Trophoblast cell (in vitro differentiated cells and primary cell): ENCODE data around the gene HEATR9.

Experiments used
- DNase-seq, 2 donors: peaks; one replicate each; pipeline ENCODE4 v3.0.0-alpha.2; 2016
- H2AFZ ChIP-seq: 2 replicates; pipeline ENCODE4 v1.6.1; 2013; ENCODE audit warnings: low read length, moderate library complexity, mild to moderate bottlenecking; ENCODE audit not compliant: insufficient read depth, poor library complexity
- H2AK5ac ChIP-seq: 2 replicates; pipeline ENCODE4 v1.6.1; 2013; ENCODE audit warnings: mild to moderate bottlenecking, low read length
- H2BK120ac ChIP-seq: 2 replicates; pipeline ENCODE4 v1.6.1; 2013; ENCODE audit warnings: low read length, mild to moderate bottlenecking, moderate library complexity; ENCODE audit not compliant: insufficient read depth, poor library complexity
- H2BK12ac ChIP-seq: 2 replicates; pipeline ENCODE4 v1.6.1; 2013; ENCODE audit warnings: mild to moderate bottlenecking, low read length, moderate library complexity
- H2BK5ac ChIP-seq: 2 replicates; pipeline ENCODE4 v1.6.1; 2013; ENCODE audit warnings: low read length, low read depth, moderate library complexity, mild to moderate bottlenecking; ENCODE audit not compliant: poor library complexity
- H3K14ac ChIP-seq: 2 replicates; pipeline ENCODE4 v1.6.1; 2013; ENCODE audit warnings: mild to moderate bottlenecking, low read length
- H3K18ac ChIP-seq: 2 replicates; pipeline ENCODE4 v1.6.1; 2013; ENCODE audit warnings: mild to moderate bottlenecking, low read length
- H3K23ac ChIP-seq: 2 replicates; pipeline ENCODE4 v1.6.1; 2013; ENCODE audit warnings: low read length
- H3K27ac ChIP-seq: 2 replicates; pipeline ENCODE4 v1.5.1; 2013; ENCODE audit warnings: low read depth, mild to moderate bottlenecking, inconsistent platforms, low read length, moderate library complexity
- H3K27me3 ChIP-seq: 2 replicates; pipeline ENCODE4 v1.6.1; 2013; ENCODE audit warnings: inconsistent platforms, mild to moderate bottlenecking, low read length, moderate library complexity; ENCODE audit not compliant: insufficient read depth
- H3K36me3 ChIP-seq, 2 experiments: 1 replicate in 1 of 2; 2 replicates in 1 of 2; pipeline ENCODE4 v1.6.1; 2013; ENCODE audit warnings: low read length in 2 of 2, mild to moderate bottlenecking in 2 of 2, moderate library complexity in 1 of 2; ENCODE audit not compliant: insufficient read depth in 2 of 2, control insufficient read depth in 1 of 2
- H3K4ac ChIP-seq: 2 replicates; pipeline ENCODE4 v1.6.1; 2013; ENCODE audit warnings: low read depth, mild to moderate bottlenecking, low read length, moderate library complexity
- H3K4me1 ChIP-seq, 2 experiments: 1 replicate in 1 of 2; 2 replicates in 1 of 2; pipeline ENCODE4 v1.6.1; 2013; ENCODE audit warnings: low read length in 2 of 2, mild to moderate bottlenecking in 2 of 2, moderate library complexity in 1 of 2; ENCODE audit not compliant: insufficient read depth in 2 of 2, control insufficient read depth in 1 of 2
- H3K4me2 ChIP-seq: 2 replicates; pipeline ENCODE4 v1.6.1; 2013; ENCODE audit warnings: inconsistent platforms, mild to moderate bottlenecking, low read length, moderate library complexity
- H3K4me3 ChIP-seq: 2 replicates; pipeline ENCODE4 v1.5.1; 2013; ENCODE audit warnings: mild to moderate bottlenecking, low read depth, low read length, inconsistent platforms
- H3K79me1 ChIP-seq: one replicate; pipeline ENCODE4 v1.6.1; 2013; ENCODE audit warnings: low read length
- H3K79me2 ChIP-seq: 2 replicates; pipeline ENCODE4 v1.6.1; 2013; ENCODE audit warnings: low read length, mild to moderate bottlenecking; ENCODE audit not compliant: control insufficient read depth, insufficient read depth, poor library complexity
- H3K9ac ChIP-seq: 2 replicates; pipeline ENCODE4 v1.6.1; 2013; ENCODE audit warnings: mild to moderate bottlenecking, low read length
- H3K9me3 ChIP-seq: 2 replicates; pipeline ENCODE4 v1.6.1; 2013; ENCODE audit warnings: low read depth, mild to moderate bottlenecking, control low read depth, inconsistent platforms, low read length; ENCODE audit not compliant: insufficient read depth
- H4K12ac ChIP-seq: 2 replicates; pipeline ENCODE4 v1.6.1; 2013; ENCODE audit warnings: low read depth, mild to moderate bottlenecking, low read length, moderate library complexity
- H4K8ac ChIP-seq: 2 replicates; pipeline ENCODE4 v1.6.1; 2013; ENCODE audit warnings: low read depth, mild to moderate bottlenecking, low read length, moderate library complexity
- H4K91ac ChIP-seq: one replicate; pipeline ENCODE4 v1.6.1; 2013; ENCODE audit warnings: low read depth, mild to moderate bottlenecking, low read length, moderate library complexity
- WGBS: extraction: QIAGEN DNeasy Blood & Tissue Kit; methylation state at CpG from one replicate; pipeline ENCODE4 v1.1.7; 2013; ENCODE audit warnings: missing lambda C conversion rate; ENCODE audit not compliant: insufficient read length, insufficient coverage; ENCODE audit errors: extremely low coverage; 5-methylcytosine and 5-hydroxymethylcytosine counted together

The HEATR9 gene

DNA sequence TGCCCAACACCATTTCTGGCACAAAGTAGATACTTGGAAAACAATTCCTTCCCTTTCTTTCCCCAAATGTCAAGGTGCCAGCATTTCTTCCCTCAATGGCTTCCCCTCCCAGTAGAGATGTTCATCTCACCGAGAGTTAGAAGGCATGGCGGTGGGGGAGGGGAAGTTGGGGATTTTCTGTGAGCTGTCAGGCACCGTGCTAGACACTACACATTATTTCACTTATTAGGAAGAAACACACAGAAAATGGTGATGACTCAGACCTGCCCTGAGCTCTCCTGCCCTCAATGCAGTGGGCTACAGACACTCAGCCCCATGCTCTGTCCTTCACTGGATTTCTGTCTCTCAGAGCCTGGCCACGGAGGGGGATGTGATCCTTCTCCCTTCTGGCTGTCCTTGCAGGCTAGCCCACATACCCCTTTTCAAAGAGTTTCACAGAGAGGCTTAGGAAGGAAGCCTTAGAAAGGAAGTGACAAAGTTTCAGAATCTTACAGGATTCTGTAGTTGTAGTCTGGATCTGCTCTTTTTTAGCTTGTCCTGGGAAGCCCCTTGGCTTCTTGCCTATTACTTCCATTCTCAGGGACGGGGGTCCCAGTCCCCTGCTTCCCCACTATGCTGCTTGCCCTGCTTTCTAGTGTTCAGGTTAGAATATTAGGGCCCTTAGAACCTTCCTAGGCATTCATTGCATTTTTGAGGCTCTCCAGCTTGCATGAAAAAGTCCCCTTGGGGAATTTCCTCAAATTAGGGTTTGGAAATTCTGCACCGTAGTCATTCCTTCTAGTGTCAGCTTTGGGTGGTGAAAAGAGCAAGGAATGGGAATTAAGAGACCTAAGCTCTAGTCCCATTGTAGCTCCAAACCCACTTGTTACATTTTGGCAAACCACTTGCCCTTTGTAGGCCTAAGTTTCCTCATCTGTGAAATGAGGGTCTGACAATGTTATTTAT is 23.7 kb upstream of the HEATR9 start:
- no peaks in the 10 kb centered on the region for H3K27me3 ChIP-seq
- H3K4me1 ChIP-seq: peaks cover 8 to 17% of the 10 kb centered on the region in 2 experiments
- no peak overlapping the region for H3K4me3 ChIP-seq
- H4K12ac ChIP-seq: no peak overlapping the region
- H3K4ac ChIP-seq: no peak overlapping the region
- peak overlapping the region; percentile 17 for H4K8ac ChIP-seq
- H4K91ac ChIP-seq: no peak overlapping the region
- no peak overlapping the region for H3K18ac ChIP-seq
- WGBS: no CpG with 5 or more reads among the region's 6 CpGs
- no peak overlapping the region for H2BK12ac ChIP-seq
- H3K9me3 ChIP-seq: peaks cover 2% of the 10 kb centered on the region
- H3K36me3 ChIP-seq: no peaks in the 10 kb centered on the region
- H2BK5ac ChIP-seq: no peak overlapping the region
- H2AK5ac ChIP-seq: no peak overlapping the region
- no peak overlapping the region for H3K23ac ChIP-seq
- H3K79me1 ChIP-seq: peaks cover 14% of the 10 kb centered on the region
- H3K79me2 ChIP-seq: no peaks in the 10 kb centered on the region
- H3K14ac ChIP-seq: peak overlapping the region; percentile 54
- DNase-seq: peak; percentile 62 to 68
- peak overlapping the region; percentile 56 for H3K27ac ChIP-seq
- no peak overlapping the region for H3K9ac ChIP-seq
- peak overlapping the region; percentile 75 for H2BK120ac ChIP-seq
- no peak overlapping the region for H2AFZ ChIP-seq
- peak overlapping the region; percentile 43 for H3K4me2 ChIP-seq

DNA sequence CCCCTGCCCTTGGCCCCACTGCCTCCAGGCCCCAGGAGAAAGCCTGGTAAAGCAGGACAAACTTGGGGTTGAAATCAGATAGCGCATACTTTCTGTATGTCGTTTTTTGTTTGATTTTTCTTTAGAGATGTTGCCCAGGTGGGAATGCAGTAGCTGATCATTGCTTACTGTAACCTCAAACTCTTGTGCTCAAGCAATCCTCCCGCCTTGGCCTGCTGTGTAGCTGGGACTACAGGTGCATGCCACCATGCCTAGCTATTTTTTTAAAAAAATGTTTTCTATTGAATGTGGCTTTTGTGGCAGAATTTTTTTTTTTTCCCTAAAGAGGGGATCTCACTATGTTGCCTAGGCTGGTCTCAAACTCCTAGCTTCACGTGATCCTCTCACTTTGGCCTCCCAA is 22.6 kb upstream of the HEATR9 start:
- Histone ChIP-seq H3K9me3 (no peaks in the 10 kb centered on the region), H3K4me1 (peaks cover 8 to 15% of the 10 kb centered on the region in 2 experiments), H2BK12ac (no peak overlapping the region), H4K91ac (no peak overlapping the region), H3K14ac (no peak overlapping the region), H3K27ac (no peak overlapping the region), H2AK5ac (no peak overlapping the region), H3K79me2 (no peaks in the 10 kb centered on the region), H4K8ac (no peak overlapping the region), H3K4ac (no peak overlapping the region), H3K18ac (no peak overlapping the region), H3K79me1 (peaks cover 12% of the 10 kb centered on the region), H4K12ac (no peak overlapping the region), H3K9ac (no peak overlapping the region), H2AFZ (no peak overlapping the region), H3K4me3 (no peak overlapping the region), H2BK5ac (no peak overlapping the region), H3K36me3 (no peaks in the 10 kb centered on the region), H3K27me3 (no peaks in the 10 kb centered on the region), H3K23ac (no peak overlapping the region), H2BK120ac (no peak overlapping the region), H3K4me2 (no peak overlapping the region)
- no peak for DNase-seq
- no CpG with 5 or more reads among the region's 4 CpGs for WGBS

DNA sequence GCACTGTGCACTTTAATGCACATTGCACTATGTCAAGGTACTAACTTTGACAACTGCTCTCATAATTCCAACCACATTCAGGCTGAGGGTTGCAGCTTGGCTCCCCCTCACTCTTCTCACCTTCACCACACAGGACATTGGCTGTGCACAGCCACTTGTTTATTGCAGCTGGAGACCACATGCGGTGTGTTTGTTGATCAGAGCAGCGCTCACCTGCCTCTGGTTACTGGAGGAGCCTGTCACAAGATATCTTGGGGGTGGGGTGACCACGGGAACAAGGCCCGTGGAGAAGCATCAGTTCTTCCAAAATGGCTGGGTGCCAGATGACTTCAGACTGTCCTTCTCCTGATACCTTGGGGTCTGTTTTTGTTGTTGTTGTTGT is 22.1 kb upstream of the HEATR9 start:
- Histone ChIP-seq H3K14ac (no peak overlapping the region), H3K4me1 (peaks cover 8 to 13% of the 10 kb centered on the region in 2 experiments), H3K4ac (no peak overlapping the region), H3K4me2 (no peak overlapping the region), H2BK5ac (no peak overlapping the region), H2BK120ac (no peak overlapping the region), H3K4me3 (no peak overlapping the region), H3K9me3 (no peaks in the 10 kb centered on the region), H4K91ac (no peak overlapping the region), H4K8ac (no peak overlapping the region), H3K79me2 (no peaks in the 10 kb centered on the region), H3K23ac (no peak overlapping the region), H3K36me3 (no peaks in the 10 kb centered on the region), H2AFZ (no peak overlapping the region), H3K27ac (no peak overlapping the region), H3K79me1 (peaks cover 10% of the 10 kb centered on the region), H3K18ac (no peak overlapping the region), H4K12ac (no peak overlapping the region), H2BK12ac (no peak overlapping the region), H3K27me3 (no peaks in the 10 kb centered on the region), H2AK5ac (no peak overlapping the region), H3K9ac (no peak overlapping the region)
- no CpG with 5 or more reads among the region's 4 CpGs for WGBS
- no peak for DNase-seq

DNA sequence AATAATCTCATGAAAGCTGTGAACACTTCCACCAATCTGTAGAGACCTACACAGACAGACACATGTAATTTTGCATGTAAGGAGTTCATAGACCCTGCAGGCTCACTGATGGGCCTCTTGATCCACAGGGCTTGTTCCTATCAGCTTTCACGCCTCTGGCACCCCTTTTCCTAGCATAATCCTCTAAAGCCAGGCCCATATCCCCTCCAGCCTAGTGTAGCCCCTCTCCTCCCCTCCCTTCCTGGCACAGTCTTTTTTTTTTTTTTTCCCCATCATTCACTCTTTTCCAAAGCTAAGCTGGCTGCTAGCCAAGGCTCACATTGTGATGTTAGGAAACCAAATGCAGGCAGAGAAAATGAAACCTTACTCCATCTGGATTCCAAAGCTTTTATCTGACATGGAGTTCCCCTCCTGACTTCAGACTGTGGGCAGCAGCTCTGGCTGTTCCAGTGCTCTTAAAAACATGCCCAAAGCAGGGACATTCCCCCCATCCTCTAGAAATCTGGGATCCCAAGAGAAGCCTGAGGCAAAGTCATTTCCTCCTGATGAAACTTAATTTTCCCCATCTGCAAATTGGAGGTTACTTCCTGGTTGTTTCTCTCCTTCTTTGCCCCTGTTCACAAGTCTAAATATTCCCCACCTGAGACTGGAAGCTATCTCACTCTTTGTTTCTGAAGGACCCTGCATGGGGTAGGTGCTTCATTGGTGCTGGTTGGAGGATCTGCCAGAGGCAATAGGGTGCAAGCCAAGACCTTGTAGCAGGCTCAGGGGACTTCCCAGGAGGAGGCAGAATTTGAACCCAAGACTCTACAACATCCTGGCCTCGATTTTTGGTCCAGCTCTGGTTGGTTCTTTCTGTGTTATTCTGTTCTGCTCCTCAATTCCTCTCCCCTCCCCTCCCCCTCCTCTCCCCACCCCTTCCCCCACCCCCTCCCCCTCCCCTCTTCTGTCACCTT is 21.4 kb upstream of the HEATR9 start:
- Histone ChIP-seq H3K9me3 (no peaks in the 10 kb centered on the region), H2BK120ac (no peak overlapping the region), H3K36me3 (no peaks in the 10 kb centered on the region), H2AK5ac (no peak overlapping the region), H3K4me3 (no peak overlapping the region), H3K4ac (no peak overlapping the region), H3K27me3 (no peaks in the 10 kb centered on the region), H2BK5ac (no peak overlapping the region), H3K9ac (no peak overlapping the region), H3K27ac (no peak overlapping the region), H3K14ac (no peak overlapping the region), H3K79me2 (no peaks in the 10 kb centered on the region), H4K91ac (peak overlapping the region; percentile 30), H3K4me2 (no peak overlapping the region), H3K4me1 (peaks cover 8 to 13% of the 10 kb centered on the region in 2 experiments), H4K12ac (no peak overlapping the region), H4K8ac (no peak overlapping the region), H2BK12ac (no peak overlapping the region), H3K18ac (no peak overlapping the region), H3K79me1 (peaks cover 10% of the 10 kb centered on the region), H2AFZ (no peak overlapping the region), H3K23ac (no peak overlapping the region)
- DNase-seq: peak; percentile 37 to 44
- no CpG with 5 or more reads among the region's 2 CpGs for WGBS
